Activated CD4-positive, alpha-beta memory T cell treated with anti-CD3 and anti-CD28 coated beads for 36 hours (primary cell): ENCODE results near the gene LPIN2. TPM values are rescaled to one million over a fixed set of nuclear protein-coding genes. Genes with fewer than 3 reads are reported as not detected.
A peak's percentile ranks its signal among the peaks of the same experiment; 100 is the strongest.
"Not testable (repeated sequence)": the region's sequence is repeated elsewhere in the genome, so short reads cannot be mapped to it uniquely, and the experiment has no call there.

Experiments used
- CTCF ChIA-PET: fragments of 350-600 bp; sonication (Branson Sonifier 250); formaldehyde crosslinking; loops from one replicate; lab custom pipeline; 2021; ENCODE audit warnings: antibody characterized with exemption, inconsistent platforms; lab: Charles Lee
- POLR2A ChIA-PET: fragments of 350-600 bp; sonication (Branson Sonifier 250); formaldehyde crosslinking; loops from one replicate; lab custom pipeline; 2021; ENCODE audit warnings: antibody characterized with exemption; lab: Charles Lee
- DNase-seq: peaks from one replicate; pipeline ENCODE4 v3.0.0-alpha.2; 2020
- H3K27ac Mint-ChIP-seq: one replicate; pipeline ENCODE4 v1.8.0; 2021; ENCODE audit warnings: mixed read lengths
- H3K27me3 Mint-ChIP-seq: one replicate; pipeline ENCODE4 v1.8.0; 2021; ENCODE audit warnings: mixed read lengths
- H3K36me3 Mint-ChIP-seq: one replicate; pipeline ENCODE4 v1.8.0; 2021; ENCODE audit warnings: mixed read lengths
- H3K4me1 Mint-ChIP-seq: one replicate; pipeline ENCODE4 v1.8.0; 2021; ENCODE audit warnings: low read depth, mixed read lengths
- H3K4me3 Mint-ChIP-seq: one replicate; pipeline ENCODE4 v1.8.0; 2021; ENCODE audit warnings: mild to moderate bottlenecking, mixed read lengths
- H3K9me3 Mint-ChIP-seq: one replicate; pipeline ENCODE4 v1.8.0; 2021; ENCODE audit warnings: mixed read lengths
- intact Hi-C: fragments of 100-400 bp; cut with micrococcal nuclease; formaldehyde crosslinking; loops from one replicate; pipeline ENCODE4 v1.15.1; 2023
- total RNA-seq, 2 experiments: library from RNA; stranded (reverse); gene quantifications; one replicate each; pipeline ENCODE4 v1.2.3, GENCODE V29; 2021

The LPIN2 gene
- total RNA-seq, 2 experiments from 2014 or later, result 102 to 107 TPM

- H3K4me1 Mint-ChIP-seq, result peaks cover 36% of the 10 kb centered on the region
- H3K36me3 Mint-ChIP-seq, result peaks cover 6% of the 10 kb centered on the region
- intact Hi-C loops, result no loop called here
- ChIA-PET CTCF (interaction anchor here (1.0 to 4.7 kb wide), 3 partner anchors 46 to 229 kb away, joined by 3 to 37 read pairs (median 3); no protein-coding TSS in a partner anchor), POLR2A (no interaction called here)
- no peaks in the 10 kb centered on the region for H3K9me3 Mint-ChIP-seq
- H3K27me3 Mint-ChIP-seq, result no peaks in the 10 kb centered on the region
- peak overlapping the region; percentile 14 for H3K27ac Mint-ChIP-seq
- no peak overlapping the region for H3K4me3 Mint-ChIP-seq
- no peak for DNase-seq
These were observed 3.8 kb upstream of the LPIN2 start for GRCh38 chr18:3016585-3017297.

GRCh38 chr18:3015851-3016250 is 2.9 kb upstream of the LPIN2 start:
- H3K36me3 Mint-ChIP-seq, result peaks cover 14% of the 10 kb centered on the region
- CTCF ChIA-PET, result interaction anchor here (2.0 to 4.7 kb wide), 2 partner anchors 47 to 230 kb away, joined by 8 to 37 read pairs; no protein-coding TSS in a partner anchor
- H3K4me1 Mint-ChIP-seq, result peaks cover 44% of the 10 kb centered on the region
- no peak for DNase-seq
- no peaks in the 10 kb centered on the region for H3K9me3 Mint-ChIP-seq
- POLR2A ChIA-PET, result interaction anchor here (1.3 kb wide), 1 partner anchor 21 kb away, joined by 3 read pairs; no protein-coding TSS in a partner anchor
- intact Hi-C loops, result no loop called here
- no peaks in the 10 kb centered on the region for H3K27me3 Mint-ChIP-seq
- H3K27ac Mint-ChIP-seq, result peak overlapping the region; percentile 14
- no peak overlapping the region for H3K4me3 Mint-ChIP-seq

GRCh38 chr18:3015204-3015592 is 2.3 kb upstream of the LPIN2 start:
- ChIA-PET CTCF (interaction anchor here (0.6 to 4.7 kb wide), 6 partner anchors 29 to 232 kb away, joined by 3 to 37 read pairs (median 5); partner anchors contain the start of gene MYL12A), POLR2A (interaction anchor here (1.3 kb wide), 1 partner anchor 20 kb away, joined by 3 read pairs; no protein-coding TSS in a partner anchor)
- Mint-ChIP-seq H3K27me3 (no peaks in the 10 kb centered on the region), H3K9me3 (no peaks in the 10 kb centered on the region), H3K4me1 (peaks cover 50% of the 10 kb centered on the region), H3K36me3 (peaks cover 20% of the 10 kb centered on the region), H3K4me3 (no peak overlapping the region), H3K27ac (peak overlapping the region; percentile 4)
- intact Hi-C loops, result no loop called here
- DNase-seq, result no peak

- no peak for DNase-seq
- ChIA-PET POLR2A (interaction anchor here (0.6 to 1.3 kb wide), 2 partner anchors 20 to 108 kb away, joined by 3 to 4 read pairs; no protein-coding TSS in a partner anchor), CTCF (interaction anchor here (0.6 to 4.7 kb wide), 6 partner anchors 29 to 233 kb away, joined by 3 to 37 read pairs (median 5); partner anchors contain the start of gene MYL12A)
- no peaks in the 10 kb centered on the region for H3K9me3 Mint-ChIP-seq
- peaks cover 56% of the 10 kb centered on the region for H3K4me1 Mint-ChIP-seq
- H3K4me3 Mint-ChIP-seq, result peak overlapping the region; percentile 14
- H3K27ac Mint-ChIP-seq, result peak overlapping the region; percentile 4
- H3K27me3 Mint-ChIP-seq, result no peaks in the 10 kb centered on the region
- intact Hi-C loops, result no loop called here
- H3K36me3 Mint-ChIP-seq, result peaks cover 26% of the 10 kb centered on the region
These were observed 1.7 kb upstream of the LPIN2 start for GRCh38 chr18:3014503-3015203.

- CTCF ChIA-PET, result interaction anchor here (1.3 to 4.7 kb wide), 2 partner anchors 50 to 235 kb away, joined by 3 to 37 read pairs; partner anchors contain the start of gene MYL12A
These were observed 564 bp downstream of the LPIN2 start for GRCh38 chr18:3012136-3013023.

GRCh38 chr18:3010086-3010485 is 2.9 kb downstream of the LPIN2 start:
- H3K4me3 Mint-ChIP-seq, result peak overlapping the region; percentile 33
- no peaks in the 10 kb centered on the region for H3K9me3 Mint-ChIP-seq
- no peak for DNase-seq
- H3K4me1 Mint-ChIP-seq, result peaks cover 56% of the 10 kb centered on the region
- peaks cover 47% of the 10 kb centered on the region for H3K36me3 Mint-ChIP-seq
- CTCF ChIA-PET, result interaction anchor here (0.7 to 2.2 kb wide), 4 partner anchors 25 to 236 kb away, joined by 3 to 14 read pairs (median 4); no protein-coding TSS in a partner anchor
- no peaks in the 10 kb centered on the region for H3K27me3 Mint-ChIP-seq
- POLR2A ChIA-PET, result interaction anchor here (1.1 to 1.4 kb wide), 3 partner anchors 9 to 15 kb away, joined by 3 to 18 read pairs (median 4); no protein-coding TSS in a partner anchor
- peak overlapping the region; percentile 42 for H3K27ac Mint-ChIP-seq
- intact Hi-C loops, result no loop called here

More at GRCh38 chr18:3012136-3013023, 564 bp downstream of the LPIN2 start:
- Mint-ChIP-seq H3K27ac (peak overlapping the region; percentile 96), H3K9me3 (no peaks in the 10 kb centered on the region), H3K4me3 (peak overlapping the region; percentile 98), H3K4me1 (peaks cover 68% of the 10 kb centered on the region), H3K27me3 (no peaks in the 10 kb centered on the region), H3K36me3 (peaks cover 38% of the 10 kb centered on the region)
- intact Hi-C loops, result loop anchor here (1.0 to 2.0 kb wide), 6 partner anchors 15 to 234 kb away; partner anchors contain the start of gene MYL12A
- DNase-seq, result peak; percentile 63
- POLR2A ChIA-PET, result interaction anchor here (0.6 to 1.8 kb wide), 8 partner anchors 11 to 54 kb away, joined by 3 to 15 read pairs (median 3); no protein-coding TSS in a partner anchor

GRCh38 chr18:3008541-3008940 is 4.4 kb downstream of the LPIN2 start:
- Mint-ChIP-seq H3K4me3 (no peak overlapping the region), H3K4me1 (peaks cover 63% of the 10 kb centered on the region), H3K36me3 (peaks cover 60% of the 10 kb centered on the region), H3K27me3 (no peaks in the 10 kb centered on the region), H3K9me3 (no peaks in the 10 kb centered on the region), H3K27ac (no peak overlapping the region)
- ChIA-PET POLR2A (no interaction called here), CTCF (interaction anchor here (0.5 to 2.2 kb wide), 5 partner anchors 23 to 171 kb away, joined by 3 to 6 read pairs (median 4); no protein-coding TSS in a partner anchor)
- DNase-seq, result no peak
- intact Hi-C loops, result no loop called here

GRCh38 chr18:3007491-3007890 is 5.5 kb downstream of the LPIN2 start:
- Mint-ChIP-seq H3K4me1 (peaks cover 70% of the 10 kb centered on the region), H3K27ac (no peak overlapping the region), H3K9me3 (no peaks in the 10 kb centered on the region), H3K36me3 (peaks cover 66% of the 10 kb centered on the region), H3K4me3 (no peak overlapping the region), H3K27me3 (no peaks in the 10 kb centered on the region)
- ChIA-PET CTCF (interaction anchor here (1.2 to 1.7 kb wide), 4 partner anchors 13 to 144 kb away, joined by 4 to 9 read pairs (median 5); no protein-coding TSS in a partner anchor), POLR2A (interaction anchor here (0.9 kb wide), 1 partner anchor 54 kb away, joined by 5 read pairs; no protein-coding TSS in a partner anchor)
- intact Hi-C loops, result no loop called here
- no peak for DNase-seq

GRCh38 chr18:3005462-3005861 is 7.5 kb downstream of the LPIN2 start:
- Mint-ChIP-seq H3K27me3 (no peaks in the 10 kb centered on the region), H3K4me1 (peaks cover 68% of the 10 kb centered on the region), H3K4me3 (no peak overlapping the region), H3K27ac (no peak overlapping the region), H3K9me3 (peaks cover 4% of the 10 kb centered on the region), H3K36me3 (peaks cover 64% of the 10 kb centered on the region)
- CTCF ChIA-PET, result no interaction called here
- intact Hi-C loops, result no loop called here
- POLR2A ChIA-PET, result no interaction called here
- DNase-seq, result no peak

GRCh38 chr18:3003766-3004165 is 9.2 kb downstream of the LPIN2 start:
- POLR2A ChIA-PET, H3K9me3 Mint-ChIP-seq, H3K27ac Mint-ChIP-seq, H3K27me3 Mint-ChIP-seq, DNase-seq, intact Hi-C loops, H3K4me3 Mint-ChIP-seq: not testable (repeated sequence)
- H3K4me1 Mint-ChIP-seq, result peaks cover 72% of the 10 kb centered on the region
- CTCF ChIA-PET, result interaction anchor here (0.5 to 2.0 kb wide), 4 partner anchors 9 to 195 kb away, joined by 3 to 7 read pairs (median 6); no protein-coding TSS in a partner anchor
- H3K36me3 Mint-ChIP-seq, result peaks cover 58% of the 10 kb centered on the region
